Lower lobe of right lung (tissue), 2 donors: ENCODE measurements around the gene ST3GAL3. TPM values are rescaled to one million over a fixed set of nuclear protein-coding genes. Genes with fewer than 3 reads are reported as not detected.

ENCODE experiments used
- ATAC-seq, 2 donors: fragments of 200-7000 bp; cut with Tn5 transposase; one replicate each; pipeline ENCODE4 v1.9.1; 2020 to 2022; ENCODE audit warnings: mild to moderate bottlenecking in 2 of 2, moderate library complexity in 2 of 2
- DNase-seq: peaks from one replicate; pipeline ENCODE4 v3.0.0-alpha.2; 2020
- H3K27ac ChIP-seq: fragments of 200-600 bp; one replicate; pipeline ENCODE4 v1.8.0; 2022
- H3K27me3 ChIP-seq: fragments of 200-600 bp; one replicate; pipeline ENCODE4 v1.8.0; 2022; ENCODE audit warnings: low read depth
- H3K36me3 ChIP-seq: fragments of 200-600 bp; one replicate; pipeline ENCODE4 v1.8.0; 2022; ENCODE audit warnings: mild to moderate bottlenecking
- H3K4me1 ChIP-seq: fragments of 200-600 bp; one replicate; pipeline ENCODE4 v1.8.0; 2022
- H3K4me3 ChIP-seq: fragments of 200-600 bp; one replicate; pipeline ENCODE4 v1.8.0; 2022; ENCODE audit warnings: mild to moderate bottlenecking
- H3K9me3 ChIP-seq: fragments of 200-600 bp; one replicate; pipeline ENCODE4 v1.8.0; 2022
- intact Hi-C: fragments of 100-400 bp; cut with DNase I; formaldehyde crosslinking; loops from one replicate; pipeline ENCODE4 v1.11.0; 2022
- total RNA-seq: library from RNA; stranded (reverse); fragmentation: NEBNext Ultra II Directional; extraction: Animal tissue kit (Norgen Biotek cat#: 25700); gene quantifications from one replicate; pipeline ENCODE4 v1.2.1, GENCODE V29; 2021
- TF ChIP-seq, protein P1 (sequence below): fragments of 200-600 bp; IDR thresholded peaks from one replicate; pipeline ENCODE4 v1.8.0; 2022; ENCODE audit warnings: antibody characterized with exemption, mild to moderate bottlenecking
- donor health status: DM: no; HTN: yes; CAD: no; lungs with severe emphysema.

The ST3GAL3 gene
- total RNA-seq, 1 donor from 2014 or later: 23.6 TPM

DNA sequence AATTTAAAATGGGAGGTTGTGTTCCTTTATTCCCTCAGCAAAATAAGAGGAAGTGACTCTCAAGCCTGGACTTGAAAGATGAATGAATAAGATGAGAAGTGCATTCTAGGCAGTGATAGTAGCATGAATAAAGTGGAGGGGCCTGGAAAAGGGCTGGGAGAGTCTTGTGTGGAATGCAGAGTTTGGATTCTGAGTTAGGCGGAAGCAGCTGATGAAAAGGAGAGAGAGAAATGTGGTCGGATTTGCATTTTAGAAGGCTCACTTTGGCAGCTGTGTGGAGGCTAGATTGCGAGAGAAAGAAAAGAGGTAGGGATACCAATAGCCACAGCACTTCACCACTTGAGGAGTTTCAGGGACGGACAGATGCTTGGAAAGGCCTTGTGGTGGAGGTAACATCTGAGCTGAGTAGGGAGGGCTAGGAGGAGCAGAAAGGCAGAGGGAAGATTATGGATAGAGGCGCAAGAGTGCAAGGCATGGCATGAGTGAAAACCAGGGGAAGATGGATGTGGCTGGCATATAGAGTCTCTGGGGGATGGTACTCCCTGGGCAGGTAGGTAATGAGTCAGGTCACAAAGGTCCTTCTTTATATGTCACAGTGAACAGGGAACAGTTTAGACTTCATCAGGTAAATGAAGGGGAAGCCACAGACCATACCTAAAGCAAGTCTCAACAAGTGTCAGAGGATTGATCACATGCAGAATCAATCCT lies 59.6 kb downstream of the ST3GAL3 start:
- DNase-seq (no peak), ATAC-seq (no peak)
- Histone ChIP-seq H3K27me3 (no peaks in the 10 kb centered on the region), H3K4me1 (peaks cover 13% of the 10 kb centered on the region), H3K36me3 (no peaks in the 10 kb centered on the region), H3K9me3 (no peaks in the 10 kb centered on the region), H3K27ac (no peak overlapping the region), H3K4me3 (no peak overlapping the region)
- TF ChIP-seq, protein P1, sequence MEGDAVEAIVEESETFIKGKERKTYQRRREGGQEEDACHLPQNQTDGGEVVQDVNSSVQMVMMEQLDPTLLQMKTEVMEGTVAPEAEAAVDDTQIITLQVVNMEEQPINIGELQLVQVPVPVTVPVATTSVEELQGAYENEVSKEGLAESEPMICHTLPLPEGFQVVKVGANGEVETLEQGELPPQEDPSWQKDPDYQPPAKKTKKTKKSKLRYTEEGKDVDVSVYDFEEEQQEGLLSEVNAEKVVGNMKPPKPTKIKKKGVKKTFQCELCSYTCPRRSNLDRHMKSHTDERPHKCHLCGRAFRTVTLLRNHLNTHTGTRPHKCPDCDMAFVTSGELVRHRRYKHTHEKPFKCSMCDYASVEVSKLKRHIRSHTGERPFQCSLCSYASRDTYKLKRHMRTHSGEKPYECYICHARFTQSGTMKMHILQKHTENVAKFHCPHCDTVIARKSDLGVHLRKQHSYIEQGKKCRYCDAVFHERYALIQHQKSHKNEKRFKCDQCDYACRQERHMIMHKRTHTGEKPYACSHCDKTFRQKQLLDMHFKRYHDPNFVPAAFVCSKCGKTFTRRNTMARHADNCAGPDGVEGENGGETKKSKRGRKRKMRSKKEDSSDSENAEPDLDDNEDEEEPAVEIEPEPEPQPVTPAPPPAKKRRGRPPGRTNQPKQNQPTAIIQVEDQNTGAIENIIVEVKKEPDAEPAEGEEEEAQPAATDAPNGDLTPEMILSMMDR: no peak
- intact Hi-C loops: loop anchor here (10.0 kb wide), 1 partner anchor 148 kb away; no protein-coding TSS in a partner anchor

- peaks cover 10% of the 10 kb centered on the region for H3K4me1 ChIP-seq
- no peaks in the 10 kb centered on the region for H3K27me3 ChIP-seq
- H3K4me3 ChIP-seq: no peak overlapping the region
- H3K36me3 ChIP-seq: no peaks in the 10 kb centered on the region
- intact Hi-C loops: loop anchor here (10.0 kb wide), 1 partner anchor 147 kb away; no protein-coding TSS in a partner anchor
- no peak for ATAC-seq
- H3K27ac ChIP-seq: no peak overlapping the region
- DNase-seq: no peak
- no peaks in the 10 kb centered on the region for H3K9me3 ChIP-seq
- TF ChIP-seq, protein P1: no peak
Observed at GRCh38 chr1:43768168-43768567, 60.8 kb downstream of the ST3GAL3 start.

GRCh38 chr1:43769350-43769908 lies 62.1 kb downstream of the ST3GAL3 start:
- Histone ChIP-seq H3K4me1 (peaks cover 4% of the 10 kb centered on the region), H3K27ac (no peak overlapping the region), H3K4me3 (no peak overlapping the region), H3K27me3 (no peaks in the 10 kb centered on the region), H3K36me3 (no peaks in the 10 kb centered on the region), H3K9me3 (no peaks in the 10 kb centered on the region)
- TF ChIP-seq, protein P1: no peak
- DNase-seq (no peak), ATAC-seq (no peak)
- intact Hi-C loops: loop anchor here (10.0 kb wide), 1 partner anchor 145 kb away; no protein-coding TSS in a partner anchor

- no peak overlapping the region for H3K4me3 ChIP-seq
- ATAC-seq (no peak), DNase-seq (no peak)
- intact Hi-C loops: no loop called here
- H3K4me1 ChIP-seq: peaks cover 4% of the 10 kb centered on the region
- no peak overlapping the region for H3K27ac ChIP-seq
- no peaks in the 10 kb centered on the region for H3K27me3 ChIP-seq
- no peaks in the 10 kb centered on the region for H3K9me3 ChIP-seq
- H3K36me3 ChIP-seq: no peaks in the 10 kb centered on the region
- TF ChIP-seq, protein P1: no peak
Observed at GRCh38 chr1:43770111-43770510, 62.8 kb downstream of the ST3GAL3 start.

- DNase-seq: no peak
Observed at GRCh38 chr1:43772978-43773377, 65.6 kb downstream of the ST3GAL3 start.

More at GRCh38 chr1:43772978-43773377, 65.6 kb downstream of the ST3GAL3 start:
- Histone ChIP-seq H3K4me1 (no peaks in the 10 kb centered on the region), H3K27me3 (no peaks in the 10 kb centered on the region), H3K27ac (no peak overlapping the region), H3K9me3 (no peaks in the 10 kb centered on the region), H3K36me3 (no peaks in the 10 kb centered on the region), H3K4me3 (no peak overlapping the region)
- intact Hi-C loops: no loop called here
- TF ChIP-seq, protein P1: no peak
- no peak for ATAC-seq
